Natural killer cell (primary cell): ENCODE results near the gene SSH2. TPM values are rescaled to one million over a fixed set of nuclear protein-coding genes. Genes with fewer than 3 reads are reported as not detected.
A peak's percentile ranks its signal among the peaks of the same experiment; 100 is the strongest.

ENCODE experiments used
- ATAC-seq, 3 donors: fragments of 150-1000 bp in 2 of 3; fragments of 200-7000 bp in 1 of 3; cut with Tn5 transposase; 1 replicate in 1 of 3; 2 replicates in 2 of 3; pipeline ENCODE4 v1.10.0; 2021; ENCODE audit warnings: mild to moderate bottlenecking in 2 of 3, moderate library complexity in 2 of 3
- DNase-seq, 2 donors: peaks; one replicate each; pipeline versions ENCODE4 v3.0.0 to v3.0.0-alpha.2; 2013 to 2021; ENCODE audit warnings: mixed read lengths in 1 of 2
- H3K27ac ChIP-seq: one replicate; pipeline ENCODE4 v1.5.1; 2013; ENCODE audit warnings: mild to moderate bottlenecking, low read length
- H3K27me3 ChIP-seq: one replicate; pipeline ENCODE4 v1.6.1; 2013; ENCODE audit warnings: low read length; ENCODE audit not compliant: control insufficient read depth, insufficient read depth
- H3K36me3 ChIP-seq: one replicate; pipeline ENCODE4 v1.6.1; 2013; ENCODE audit warnings: low read length; ENCODE audit not compliant: control insufficient read depth, insufficient read depth
- H3K4me1 ChIP-seq: one replicate; pipeline ENCODE4 v1.6.1; 2013; ENCODE audit warnings: low read length; ENCODE audit not compliant: control insufficient read depth, insufficient read depth
- H3K4me3 ChIP-seq: one replicate; pipeline ENCODE4 v1.5.1; 2013; ENCODE audit warnings: low read length
- H3K9me3 ChIP-seq: one replicate; pipeline ENCODE4 v1.6.1; 2013; ENCODE audit warnings: low read length; ENCODE audit not compliant: control insufficient read depth, insufficient read depth
- H3K27ac Mint-ChIP-seq, 2 donors: one replicate each; pipeline ENCODE4 v1.8.0; 2022; ENCODE audit warnings: mild to moderate bottlenecking in 2 of 2, mixed read lengths in 2 of 2, moderate library complexity in 1 of 2
- H3K27me3 Mint-ChIP-seq, 2 donors: one replicate each; pipeline ENCODE4 v1.8.0; 2022; ENCODE audit warnings: low read depth in 2 of 2, mixed read lengths in 2 of 2
- H3K36me3 Mint-ChIP-seq: one replicate; pipeline ENCODE4 v1.8.0; 2022; ENCODE audit warnings: mixed read lengths
- H3K4me1 Mint-ChIP-seq, 2 donors: one replicate each; pipeline ENCODE4 v1.8.0; 2022; ENCODE audit warnings: mixed read lengths in 2 of 2
- H3K4me3 Mint-ChIP-seq: one replicate; pipeline ENCODE4 v1.8.0; 2022; ENCODE audit warnings: mild to moderate bottlenecking, moderate library complexity, mixed read lengths
- H3K9me3 Mint-ChIP-seq, 2 donors: one replicate each; pipeline ENCODE4 v1.8.0; 2022; ENCODE audit warnings: mixed read lengths in 2 of 2
- WGBS: methylation state at CpG from one replicate; pipeline ENCODE4 v1.1.7; 2013; ENCODE audit warnings: missing lambda C conversion rate; ENCODE audit not compliant: insufficient coverage; 5-methylcytosine and 5-hydroxymethylcytosine counted together
- intact Hi-C: fragments of 100-400 bp; cut with micrococcal nuclease; formaldehyde crosslinking; loops from one replicate; pipeline ENCODE4 v1.14.2; 2022
- total RNA-seq, 4 donors: library from RNA; stranded (reverse); fragments of 120-200 nt in 1 of 4; gene quantifications; one replicate each; pipeline versions ENCODE4 v1.2.3 to v1.2.4, GENCODE V29; 2013 to 2022
- TF ChIP-seq, protein P1 (sequence below): fragments of 200-600 bp; IDR thresholded peaks from one replicate; pipeline ENCODE4 v1.8.0; 2022; ENCODE audit warnings: antibody characterized with exemption

SSH2 gene
- total RNA-seq, 3 donors from 2014 or later (not counting 1 experiment from before 2014, with no cell fraction given) = 124 to 166 (median 144) TPM

DNA sequence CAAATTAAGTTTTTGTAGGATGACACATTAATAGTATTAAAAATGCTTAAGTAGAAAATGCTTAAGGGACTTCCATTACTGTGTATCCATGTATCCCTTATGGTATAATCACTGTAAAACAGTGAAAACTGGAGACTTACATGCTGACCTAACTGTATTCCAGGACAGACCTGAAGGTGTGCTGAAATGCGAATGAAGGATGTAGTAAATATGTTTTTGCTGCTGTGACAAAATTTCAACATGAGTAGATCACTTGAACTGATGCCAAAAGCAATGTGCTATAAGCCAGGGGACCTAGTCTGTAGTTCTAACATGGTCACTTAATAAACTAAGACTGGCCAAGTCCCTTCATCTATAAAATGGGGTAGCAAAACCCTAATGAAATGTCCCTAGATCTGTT lies 165.3 kb downstream of the SSH2 start:
- TF ChIP-seq, protein P1, sequence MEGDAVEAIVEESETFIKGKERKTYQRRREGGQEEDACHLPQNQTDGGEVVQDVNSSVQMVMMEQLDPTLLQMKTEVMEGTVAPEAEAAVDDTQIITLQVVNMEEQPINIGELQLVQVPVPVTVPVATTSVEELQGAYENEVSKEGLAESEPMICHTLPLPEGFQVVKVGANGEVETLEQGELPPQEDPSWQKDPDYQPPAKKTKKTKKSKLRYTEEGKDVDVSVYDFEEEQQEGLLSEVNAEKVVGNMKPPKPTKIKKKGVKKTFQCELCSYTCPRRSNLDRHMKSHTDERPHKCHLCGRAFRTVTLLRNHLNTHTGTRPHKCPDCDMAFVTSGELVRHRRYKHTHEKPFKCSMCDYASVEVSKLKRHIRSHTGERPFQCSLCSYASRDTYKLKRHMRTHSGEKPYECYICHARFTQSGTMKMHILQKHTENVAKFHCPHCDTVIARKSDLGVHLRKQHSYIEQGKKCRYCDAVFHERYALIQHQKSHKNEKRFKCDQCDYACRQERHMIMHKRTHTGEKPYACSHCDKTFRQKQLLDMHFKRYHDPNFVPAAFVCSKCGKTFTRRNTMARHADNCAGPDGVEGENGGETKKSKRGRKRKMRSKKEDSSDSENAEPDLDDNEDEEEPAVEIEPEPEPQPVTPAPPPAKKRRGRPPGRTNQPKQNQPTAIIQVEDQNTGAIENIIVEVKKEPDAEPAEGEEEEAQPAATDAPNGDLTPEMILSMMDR = no peak
- no peaks in the 10 kb centered on the region for H3K27me3 ChIP-seq
- H3K4me1 ChIP-seq = peaks cover 5% of the 10 kb centered on the region
- no peak overlapping the region for H3K4me3 ChIP-seq
- Mint-ChIP-seq H3K27me3 (no peaks in the 10 kb centered on the region), H3K4me1 (peaks cover 17% of the 10 kb centered on the region in 2 donors), H3K27ac (no peak overlapping the region), H3K4me3 (no peak overlapping the region), H3K36me3 (no peaks in the 10 kb centered on the region), H3K9me3 (no peaks in the 10 kb centered on the region)
- no peaks in the 10 kb centered on the region for H3K9me3 ChIP-seq
- DNase-seq (no peak), ATAC-seq (no peak)
- no peak overlapping the region for H3K27ac ChIP-seq
- intact Hi-C loops = loop anchor here (5.0 kb wide), 1 partner anchor 147 kb away; no protein-coding TSS in a partner anchor
- 88% methylated on average over 1 of the region's 1 CpG for WGBS
- H3K36me3 ChIP-seq = no peaks in the 10 kb centered on the region

- Histone ChIP-seq H3K27ac (no peak overlapping the region), H3K27me3 (no peaks in the 10 kb centered on the region), H3K4me1 (peaks cover 6% of the 10 kb centered on the region), H3K4me3 (no peak overlapping the region), H3K36me3 (no peaks in the 10 kb centered on the region), H3K9me3 (no peaks in the 10 kb centered on the region)
- intact Hi-C loops = loop anchor here (5.0 kb wide), 1 partner anchor 147 kb away; no protein-coding TSS in a partner anchor
- ATAC-seq (no peak), DNase-seq (no peak)
- Mint-ChIP-seq H3K4me1 (peaks cover 22 to 23% of the 10 kb centered on the region in 2 donors), H3K36me3 (no peaks in the 10 kb centered on the region), H3K27me3 (no peaks in the 10 kb centered on the region), H3K4me3 (no peak overlapping the region), H3K9me3 (no peaks in the 10 kb centered on the region), H3K27ac (no peak overlapping the region)
- TF ChIP-seq, protein P1 = no peak
- 83% methylated on average over 2 of the region's 2 CpGs for WGBS
These were observed 165.8 kb downstream of the SSH2 start for GRCh38 chr17:29764217-29764616.

- DNase-seq (no peak), ATAC-seq (no peak)
- H3K4me3 Mint-ChIP-seq = no peak overlapping the region
- H3K27ac Mint-ChIP-seq = peak overlapping the region in 1 of 2 donors; percentile 92
- H3K9me3 ChIP-seq = no peaks in the 10 kb centered on the region
- H3K27ac ChIP-seq = no peak overlapping the region
- H3K4me1 Mint-ChIP-seq = peaks cover 26 to 31% of the 10 kb centered on the region in 2 donors
- H3K9me3 Mint-ChIP-seq = no peaks in the 10 kb centered on the region
- 100% methylated on average over 1 of the region's 3 CpGs for WGBS
- no peaks in the 10 kb centered on the region for H3K27me3 ChIP-seq
- no peaks in the 10 kb centered on the region for H3K27me3 Mint-ChIP-seq
- H3K36me3 ChIP-seq = no peaks in the 10 kb centered on the region
- intact Hi-C loops = loop anchor here (5.0 kb wide), 1 partner anchor 146 kb away; no protein-coding TSS in a partner anchor
- TF ChIP-seq, protein P1 = no peak
- peaks cover 14% of the 10 kb centered on the region for H3K4me1 ChIP-seq
- no peak overlapping the region for H3K4me3 ChIP-seq
- H3K36me3 Mint-ChIP-seq = no peaks in the 10 kb centered on the region
These were observed 166.8 kb downstream of the SSH2 start for GRCh38 chr17:29763273-29763672.
